Activated effector memory CD4-positive, alpha-beta T cell treated with anti-CD3 and anti-CD28 coated beads, Interleukin-2, amount 50 U/mL, for 16 hours (primary cell): ENCODE data around the gene ZNF330.

ENCODE experiments used
- DNase-seq: peaks from one replicate; pipeline ENCODE4 v3.0.0-alpha.2; 2020

Gene ZNF330

DNA sequence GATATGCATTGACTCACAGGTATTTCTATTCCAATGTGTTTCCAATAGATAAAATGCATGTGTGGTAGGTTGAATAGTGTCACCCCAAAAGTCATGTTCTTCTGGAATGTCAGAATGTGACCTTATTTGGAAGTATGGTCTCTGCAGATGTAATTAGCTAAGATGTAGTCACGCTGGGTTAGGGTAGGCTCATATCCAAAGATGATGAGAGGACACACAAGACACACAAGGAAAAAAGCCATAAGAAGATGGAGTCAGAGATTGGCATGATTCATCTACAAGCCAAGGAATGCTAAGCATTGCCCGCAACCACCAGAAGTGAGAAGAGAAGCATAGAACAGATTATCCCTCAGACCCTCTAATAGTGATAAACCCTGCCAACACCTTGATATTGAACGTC lies 17.5 kb downstream of the ZNF330 start:
- DNase-seq = no peak

DNA sequence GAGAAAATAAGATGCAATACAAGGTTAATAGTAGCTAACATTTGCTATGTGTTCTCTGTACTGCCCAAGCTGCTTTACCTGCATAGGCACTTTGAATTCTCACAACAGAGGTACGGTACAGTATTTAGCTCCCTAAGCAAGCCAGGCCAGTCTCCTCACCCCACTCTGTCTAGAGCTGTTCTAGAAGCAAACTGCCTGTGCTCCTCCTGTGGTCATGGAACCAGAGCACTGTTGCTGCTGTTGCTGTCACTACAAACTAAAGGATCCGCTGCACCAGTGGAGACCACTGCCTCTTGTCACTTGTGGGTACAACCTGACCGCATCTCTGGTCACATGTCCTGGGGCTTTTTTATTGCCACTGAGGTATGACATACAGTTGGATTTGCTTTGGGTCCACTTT lies 19.6 kb downstream of the ZNF330 start:
- DNase-seq = no peak

DNA sequence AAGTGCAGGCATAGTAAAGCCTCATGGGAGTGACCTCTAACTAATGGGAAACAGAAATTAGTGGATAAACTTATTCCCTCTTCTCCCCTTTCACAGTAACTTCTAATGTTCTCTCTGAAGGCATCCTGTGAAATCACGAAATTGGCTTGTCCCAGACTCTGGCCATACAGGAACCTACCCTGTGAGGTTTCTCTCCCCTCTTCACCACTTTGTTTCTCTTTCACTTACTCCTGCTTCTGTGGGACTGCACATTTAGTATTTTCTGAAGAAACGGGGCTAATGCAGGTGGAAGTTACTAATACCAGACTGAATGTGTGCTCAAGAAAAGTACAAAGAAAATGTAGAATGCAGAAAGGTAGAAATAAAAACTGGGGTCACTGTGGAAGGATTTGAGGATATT lies 20.0 kb downstream of the ZNF330 start:
- DNase-seq = no peak

DNA sequence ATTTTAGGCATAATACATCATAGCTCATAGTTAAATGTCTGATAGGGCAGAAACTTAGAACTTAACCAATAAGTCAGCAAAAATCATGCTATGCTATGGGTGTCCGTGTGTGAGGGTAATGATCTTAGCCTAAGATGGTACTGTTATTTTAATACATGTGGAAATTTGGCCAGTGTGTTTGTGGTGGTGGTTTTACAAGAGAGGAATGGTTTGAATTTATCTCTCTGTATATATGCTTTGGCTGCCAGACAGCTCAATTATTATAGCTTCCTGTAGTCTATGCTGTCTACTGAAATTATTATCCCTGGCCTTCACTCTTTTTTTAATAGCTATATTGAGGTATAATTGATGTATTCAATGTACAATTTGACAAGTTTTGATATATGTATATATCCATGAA lies 21.3 kb downstream of the ZNF330 start:
- DNase-seq = no peak

DNA sequence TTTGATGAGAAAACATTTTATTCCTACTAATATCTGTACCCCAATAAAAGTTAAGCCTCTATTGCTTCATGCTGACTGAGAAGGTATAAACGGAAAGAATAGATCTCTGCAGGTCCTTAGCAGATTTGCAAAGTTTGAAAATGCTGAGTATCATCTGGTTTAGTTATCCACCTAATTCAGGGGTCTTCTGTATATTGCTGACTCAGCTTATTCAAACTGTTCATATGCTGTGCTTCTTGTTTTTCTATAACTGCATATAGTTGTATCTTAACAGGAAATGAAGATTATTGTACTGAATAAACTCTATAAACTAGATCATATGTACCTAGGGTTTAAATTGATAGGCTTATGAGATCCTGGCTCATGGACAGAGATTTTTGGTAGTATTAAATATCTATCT lies 23.7 kb downstream of the ZNF330 start:
- DNase-seq = no peak

DNA sequence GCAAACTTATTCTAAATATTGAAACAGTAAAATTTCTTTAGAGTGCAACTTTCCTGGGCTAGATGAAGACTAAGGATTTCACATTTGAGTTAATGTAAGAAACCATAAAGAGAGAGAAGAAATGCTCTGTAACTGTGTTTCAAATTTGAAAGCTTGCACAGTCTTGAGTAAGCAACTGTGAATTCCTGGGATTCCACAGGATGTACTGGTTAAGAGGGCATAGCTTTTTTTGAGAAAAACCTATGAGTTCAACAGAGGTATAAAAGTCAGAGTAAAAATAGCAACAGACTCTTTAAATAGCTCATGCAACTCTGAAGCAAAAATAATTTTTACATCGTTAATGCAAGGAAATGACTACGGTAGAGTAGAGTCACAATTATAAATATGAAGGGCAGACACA lies 25.5 kb downstream of the ZNF330 start:
- DNase-seq = no peak

DNA sequence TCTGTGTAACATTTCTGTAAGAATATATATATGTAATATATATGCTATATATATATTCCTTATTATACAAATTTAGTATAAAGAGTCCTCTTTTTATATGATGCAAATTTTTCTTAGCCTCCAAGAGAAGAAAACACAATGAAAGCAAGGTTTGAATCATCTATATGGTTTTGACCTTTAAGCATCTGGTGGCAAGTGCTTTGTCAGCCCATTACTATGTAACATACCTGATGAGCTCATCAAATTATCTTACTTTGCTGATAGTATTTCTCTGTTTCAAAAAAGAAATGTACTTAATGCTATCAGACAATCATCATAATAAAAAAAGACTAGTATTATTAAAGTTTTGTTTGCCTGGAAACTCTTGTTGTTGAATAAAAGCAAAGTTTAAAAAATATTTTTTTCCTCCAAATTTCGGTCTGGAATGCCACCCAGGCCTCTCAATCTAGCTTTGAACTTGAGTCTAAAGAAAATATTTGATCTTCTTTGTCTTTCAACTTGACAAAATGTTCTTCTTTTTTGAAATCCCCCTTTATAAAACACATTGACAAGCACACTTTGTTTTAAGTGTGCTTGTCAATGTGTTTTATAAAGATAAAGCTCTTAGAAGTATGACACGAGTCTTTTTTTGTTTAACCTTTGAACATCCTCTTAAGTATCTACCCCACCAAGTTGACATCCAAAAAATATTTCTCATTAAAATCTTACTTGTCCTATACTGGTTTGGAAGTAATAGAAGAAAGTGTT lies 26.2 kb downstream of the ZNF330 start:
- DNase-seq = no peak

DNA sequence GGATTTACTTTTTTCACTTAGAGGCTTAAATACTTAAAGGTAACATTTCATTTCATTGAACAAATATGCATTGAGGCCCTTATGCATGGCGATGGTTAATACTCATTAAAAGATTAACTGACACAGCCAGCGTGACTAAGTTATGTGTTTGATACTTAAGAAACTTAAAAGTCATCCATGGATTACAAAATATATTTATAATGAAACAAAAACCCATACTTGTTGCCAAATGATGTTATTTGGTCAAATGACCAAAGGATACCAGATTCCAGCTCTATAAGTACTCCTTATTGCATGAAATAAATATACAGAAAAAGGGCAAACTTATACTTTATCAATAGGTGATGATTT lies 26.7 kb downstream of the ZNF330 start:
- DNase-seq = no peak

DNA sequence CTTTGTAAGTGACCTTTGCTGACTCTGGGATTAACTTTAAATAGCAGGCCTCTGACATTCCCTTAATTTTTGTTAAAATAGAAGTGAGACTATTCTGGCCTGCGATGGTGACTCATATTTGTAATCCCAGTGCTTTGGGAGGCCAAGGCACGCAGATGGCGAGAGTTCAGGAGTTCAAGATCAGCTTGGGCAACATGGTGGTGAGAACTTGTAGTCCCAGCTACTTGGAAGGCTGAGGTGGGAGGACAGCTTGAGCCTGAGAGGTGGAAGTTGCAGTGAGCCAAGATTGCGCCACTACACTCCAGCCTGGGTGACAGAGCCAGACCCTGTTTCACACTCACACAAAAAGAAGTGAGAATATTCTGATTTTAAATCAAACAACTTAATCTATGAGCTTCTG lies 27.3 kb downstream of the ZNF330 start:
- DNase-seq = no peak

DNA sequence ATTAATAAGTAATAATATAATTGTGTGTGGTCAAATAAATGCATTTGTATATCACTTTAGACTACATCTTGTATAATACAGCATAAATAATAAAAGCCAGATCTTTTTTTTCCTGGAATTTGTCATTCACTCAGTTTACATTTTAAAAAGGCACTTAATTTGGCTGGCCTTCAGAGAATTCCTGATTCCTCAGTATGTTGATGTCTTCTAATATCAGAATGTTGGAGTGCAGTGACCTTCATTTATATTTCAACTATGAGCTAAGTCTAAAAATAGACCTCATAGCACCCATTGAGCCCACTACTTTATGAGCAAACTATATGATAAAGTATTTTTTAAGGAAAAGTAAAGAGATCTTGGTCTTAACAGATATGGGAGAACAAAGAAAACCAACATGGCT lies 27.8 kb downstream of the ZNF330 start:
- no peak for DNase-seq

DNA sequence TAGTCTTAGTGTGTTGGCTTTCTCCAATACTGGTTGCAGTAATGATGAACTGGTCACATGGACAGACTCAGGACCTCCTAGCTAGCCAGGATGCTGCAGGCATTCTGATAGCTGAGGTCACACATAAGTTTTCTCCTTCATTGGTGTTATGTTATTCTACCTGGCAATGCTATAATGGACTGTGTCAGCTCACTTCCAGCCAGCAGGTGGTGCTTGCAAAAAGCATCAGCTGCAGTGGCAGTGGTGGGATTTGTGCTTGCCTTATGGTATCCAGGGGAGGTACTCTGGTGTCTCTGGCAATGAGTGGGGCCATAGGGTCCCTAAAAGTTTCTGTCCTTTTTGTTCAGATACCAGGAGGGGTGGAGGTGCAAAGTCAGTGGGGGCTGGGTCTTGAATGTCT lies 33.6 kb downstream of the ZNF330 start:
- DNase-seq = no peak

DNA sequence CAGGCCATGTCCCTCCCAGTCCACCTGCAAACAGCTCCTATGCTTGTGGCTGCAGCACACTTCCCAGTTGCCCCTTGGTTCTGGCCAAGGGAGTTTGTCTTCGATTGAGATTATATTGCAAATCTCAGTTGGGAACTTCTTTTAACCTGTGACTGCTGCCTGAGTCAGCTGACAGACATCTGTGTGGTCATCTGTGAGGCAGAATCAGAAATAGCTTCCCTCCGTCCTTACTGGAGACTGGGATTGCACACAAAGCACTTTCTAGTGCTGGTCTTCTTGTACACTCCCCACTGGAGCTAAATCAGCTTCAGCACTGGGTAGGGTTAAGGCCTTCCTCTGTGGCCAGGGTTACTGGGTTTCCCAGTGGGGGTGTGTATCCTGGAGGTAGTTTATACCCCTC lies 34.3 kb downstream of the ZNF330 start:
- no peak for DNase-seq

DNA sequence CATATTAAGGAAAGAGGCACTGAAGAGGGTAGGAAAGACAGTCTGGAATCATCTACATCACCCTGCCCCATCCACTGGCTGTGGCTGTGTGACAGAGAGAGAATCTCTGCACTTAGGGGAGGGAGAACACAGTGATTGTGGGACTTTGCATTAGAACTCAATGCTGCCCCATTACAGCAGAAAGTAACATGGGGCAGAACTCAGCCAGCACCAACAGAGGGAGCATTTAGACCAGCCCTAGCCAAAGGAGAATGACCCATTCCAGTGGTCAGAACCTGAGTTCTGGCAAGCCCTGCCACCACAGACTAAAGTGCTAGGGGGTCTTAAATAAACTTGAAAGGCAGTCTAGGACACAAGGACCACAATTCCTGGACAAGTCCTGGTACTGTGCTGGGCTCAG lies 37.9 kb downstream of the ZNF330 start:
- no peak for DNase-seq

DNA sequence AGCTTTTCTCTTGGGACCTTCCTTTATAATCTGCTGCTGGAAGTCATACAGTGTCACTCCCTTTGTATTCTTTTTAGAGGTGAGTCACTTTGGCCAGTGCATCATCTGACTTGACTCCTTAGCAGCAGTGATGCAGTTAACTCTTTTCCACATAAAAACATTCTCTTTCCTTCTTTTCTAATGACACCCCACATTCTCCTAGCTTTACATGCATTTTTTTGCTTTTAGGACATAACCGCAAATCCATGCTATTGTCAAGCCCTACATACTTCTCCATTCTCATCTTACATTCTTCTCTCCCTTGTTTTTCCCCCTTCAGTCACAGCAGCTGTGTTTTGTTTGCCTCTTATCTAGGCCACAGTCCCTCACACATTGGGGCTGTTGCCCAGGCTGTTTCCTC lies 55.1 kb downstream of the ZNF330 start:
- DNase-seq = no peak

DNA sequence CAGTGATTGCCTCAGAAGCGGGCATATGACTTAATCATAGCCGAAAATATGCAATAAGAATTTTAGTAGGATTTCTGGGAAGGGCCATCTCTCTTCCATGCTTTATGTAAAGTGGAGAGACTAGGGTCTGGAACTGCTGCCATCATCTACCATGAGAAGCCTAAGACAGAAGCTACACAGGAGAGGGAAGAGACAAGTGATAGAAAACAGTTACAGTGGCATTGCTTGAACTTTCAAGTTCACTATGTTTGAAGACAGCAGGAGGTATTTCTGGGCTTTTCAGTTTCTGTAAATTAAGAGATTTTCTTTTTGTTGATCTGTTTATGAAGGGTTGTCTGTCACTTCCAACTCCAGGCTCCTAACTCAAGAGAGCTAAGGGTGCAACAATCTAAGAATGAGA lies 62.5 kb downstream of the ZNF330 start:
- no peak for DNase-seq

DNA sequence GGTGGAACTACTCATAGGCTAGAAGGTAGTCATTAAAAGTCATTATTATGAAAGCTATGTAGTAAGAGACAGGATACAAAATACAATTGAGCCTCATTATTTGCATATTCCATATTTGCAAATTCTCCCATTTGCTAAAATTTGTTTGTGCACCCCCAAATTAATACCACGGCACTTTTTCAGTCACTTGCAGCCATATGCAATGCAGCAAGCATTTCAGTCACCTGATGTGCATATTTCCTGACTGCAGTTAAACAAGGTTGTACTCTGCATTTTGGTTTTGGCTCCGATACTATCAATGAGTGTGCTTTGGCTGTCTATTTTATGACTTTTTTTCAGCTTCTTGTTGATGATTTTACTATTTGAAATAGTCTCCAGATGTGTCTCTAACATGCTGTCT lies 62.9 kb downstream of the ZNF330 start:
- DNase-seq = no peak
